ENCODE measurements around the gene SRGAP3. TPM values are rescaled to one million over a fixed set of nuclear protein-coding genes. Genes with fewer than 3 reads are reported as not detected.

SRGAP3 gene
- total and polyA plus RNA-seq, 2 donors (not counting 1 experiment from before 2014, with no cell fraction given) = 1.4 to 1.5 TPM

GRCh38 chr3:9118222-9118621 lies 131.2 kb downstream of the SRGAP3 start:
- Histone ChIP-seq H3K27me3 (replicated peaks in 1 of 4; ENCODE audit: control extremely low read depth in 1 of 4, control insufficient read depth in 3 of 4, insufficient read depth in 4 of 4, low read length in 3 of 4) (no peaks in the 10 kb centered on the region), H3K36me3 (replicated peaks in 1 of 2; ENCODE audit: control extremely low read depth in 1 of 2, control insufficient read depth in 1 of 2, extremely low read depth in 1 of 2, insufficient read depth in 2 of 2, low read length in 1 of 2) (no peaks in the 10 kb centered on the region), H2AFZ (ENCODE audit: insufficient read depth, low read depth, low read length, poor library complexity, severe bottlenecking) (no peak overlapping the region), H3K27ac (ENCODE audit: low read length in 2 of 2) (no peak overlapping the region), H3K79me2 (ENCODE audit: control insufficient read depth, insufficient read depth, low read length) (no peaks in the 10 kb centered on the region), H3K4me2 (replicated peaks; ENCODE audit: low read depth, low read length, poor library complexity, severe bottlenecking) (no peak overlapping the region), H3K9ac (ENCODE audit: low read length) (no peak overlapping the region), H3K4me1 (ENCODE audit: control insufficient read depth in 2 of 2, insufficient read depth in 2 of 2, low read length in 2 of 2) (no peaks in the 10 kb centered on the region), H3K4me3 (ENCODE audit: control extremely low read depth in 1 of 5, extremely low read depth in 1 of 5, insufficient read depth in 1 of 5, low read depth in 2 of 5, low read length in 4 of 5) (no peak overlapping the region), H4K20me1 (ENCODE audit: control insufficient read depth, insufficient read depth, low read length, poor library complexity, severe bottlenecking) (no peaks in the 10 kb centered on the region), H3K9me3 (ENCODE audit: control extremely low read depth in 1 of 3, control insufficient read depth in 2 of 3, insufficient read depth in 1 of 3, low read length in 2 of 3) (no peaks in the 10 kb centered on the region)
- Mint-ChIP-seq H3K27me3 (no peaks in the 10 kb centered on the region), H3K9me3 (ENCODE audit: insufficient read depth) (no peaks in the 10 kb centered on the region), H3K4me3 (no peak overlapping the region), H3K4me1 (no peaks in the 10 kb centered on the region), H3K27ac (no peak overlapping the region)
- ChIA-PET CTCF (no interaction called here), POLR2A (no interaction called here)
- intact Hi-C loops (cut with micrococcal nuclease) = no loop called here
- TF ChIP-seq, protein P1, sequence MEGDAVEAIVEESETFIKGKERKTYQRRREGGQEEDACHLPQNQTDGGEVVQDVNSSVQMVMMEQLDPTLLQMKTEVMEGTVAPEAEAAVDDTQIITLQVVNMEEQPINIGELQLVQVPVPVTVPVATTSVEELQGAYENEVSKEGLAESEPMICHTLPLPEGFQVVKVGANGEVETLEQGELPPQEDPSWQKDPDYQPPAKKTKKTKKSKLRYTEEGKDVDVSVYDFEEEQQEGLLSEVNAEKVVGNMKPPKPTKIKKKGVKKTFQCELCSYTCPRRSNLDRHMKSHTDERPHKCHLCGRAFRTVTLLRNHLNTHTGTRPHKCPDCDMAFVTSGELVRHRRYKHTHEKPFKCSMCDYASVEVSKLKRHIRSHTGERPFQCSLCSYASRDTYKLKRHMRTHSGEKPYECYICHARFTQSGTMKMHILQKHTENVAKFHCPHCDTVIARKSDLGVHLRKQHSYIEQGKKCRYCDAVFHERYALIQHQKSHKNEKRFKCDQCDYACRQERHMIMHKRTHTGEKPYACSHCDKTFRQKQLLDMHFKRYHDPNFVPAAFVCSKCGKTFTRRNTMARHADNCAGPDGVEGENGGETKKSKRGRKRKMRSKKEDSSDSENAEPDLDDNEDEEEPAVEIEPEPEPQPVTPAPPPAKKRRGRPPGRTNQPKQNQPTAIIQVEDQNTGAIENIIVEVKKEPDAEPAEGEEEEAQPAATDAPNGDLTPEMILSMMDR (IDR thresholded peaks at IDR 0.05) = no peak
- no peak for TF ChIP-seq EZH2 (IDR thresholded peaks at IDR 0.05; ENCODE audit: borderline replicate concordance, insufficient read depth, low read depth, low read length, poor library complexity, severe bottlenecking)
- WGBS (ENCODE audit: insufficient coverage) = 100% methylated on average over 1 of the region's 2 CpGs
- ATAC-seq (ENCODE audit: low read depth) (no peak), DNase-seq (no peak)

GRCh38 chr3:9117220-9117619 lies 132.2 kb downstream of the SRGAP3 start:
- WGBS (ENCODE audit: insufficient coverage) = no CpG with 5 or more reads among the region's 1 CpG
- H3K4me1 Mint-ChIP-seq = no peaks in the 10 kb centered on the region
- Histone ChIP-seq H2AFZ (ENCODE audit: insufficient read depth, low read depth, low read length, poor library complexity, severe bottlenecking) (no peak overlapping the region), H3K4me1 (ENCODE audit: control insufficient read depth in 2 of 2, insufficient read depth in 2 of 2, low read length in 2 of 2) (no peaks in the 10 kb centered on the region), H3K4me3 (ENCODE audit: control extremely low read depth in 1 of 5, extremely low read depth in 1 of 5, insufficient read depth in 1 of 5, low read depth in 2 of 5, low read length in 4 of 5) (no peak overlapping the region), H3K9ac (ENCODE audit: low read length) (no peak overlapping the region), H3K27ac (ENCODE audit: low read length in 2 of 2) (no peak overlapping the region), H3K36me3 (replicated peaks in 1 of 2; ENCODE audit: control extremely low read depth in 1 of 2, control insufficient read depth in 1 of 2, extremely low read depth in 1 of 2, insufficient read depth in 2 of 2, low read length in 1 of 2) (no peaks in the 10 kb centered on the region), H3K27me3 (replicated peaks in 1 of 4; ENCODE audit: control extremely low read depth in 1 of 4, control insufficient read depth in 3 of 4, insufficient read depth in 4 of 4, low read length in 3 of 4) (no peaks in the 10 kb centered on the region), H3K9me3 (ENCODE audit: control extremely low read depth in 1 of 3, control insufficient read depth in 2 of 3, insufficient read depth in 1 of 3, low read length in 2 of 3) (peaks cover 0 to 3% (median 0%) of the 10 kb centered on the region in 3 donors), H3K4me2 (replicated peaks; ENCODE audit: low read depth, low read length, poor library complexity, severe bottlenecking) (no peak overlapping the region), H4K20me1 (ENCODE audit: control insufficient read depth, insufficient read depth, low read length, poor library complexity, severe bottlenecking) (no peaks in the 10 kb centered on the region), H3K79me2 (ENCODE audit: control insufficient read depth, insufficient read depth, low read length) (no peaks in the 10 kb centered on the region)
- H3K9me3 Mint-ChIP-seq (ENCODE audit: insufficient read depth) = no peaks in the 10 kb centered on the region
- ChIA-PET CTCF (no interaction called here), POLR2A (no interaction called here)
- no peak overlapping the region for H3K27ac Mint-ChIP-seq
- H3K4me3 Mint-ChIP-seq = no peak overlapping the region
- no peak for DNase-seq
- no peaks in the 10 kb centered on the region for H3K27me3 Mint-ChIP-seq
- no peak for ATAC-seq (ENCODE audit: low read depth)
- intact Hi-C loops (cut with micrococcal nuclease) = no loop called here
- no peak for TF ChIP-seq EZH2 (IDR thresholded peaks at IDR 0.05; ENCODE audit: borderline replicate concordance, insufficient read depth, low read depth, low read length, poor library complexity, severe bottlenecking)
- TF ChIP-seq, protein P1 (IDR thresholded peaks at IDR 0.05) = no peak

Measured in B cell (primary cell).